Measurements from ENCODE around the gene TMEM100.
"Not testable (repeated sequence)": the region's sequence is repeated elsewhere in the genome, so short reads cannot be mapped to it uniquely, and the experiment has no call there.

TMEM100 gene

DNA sequence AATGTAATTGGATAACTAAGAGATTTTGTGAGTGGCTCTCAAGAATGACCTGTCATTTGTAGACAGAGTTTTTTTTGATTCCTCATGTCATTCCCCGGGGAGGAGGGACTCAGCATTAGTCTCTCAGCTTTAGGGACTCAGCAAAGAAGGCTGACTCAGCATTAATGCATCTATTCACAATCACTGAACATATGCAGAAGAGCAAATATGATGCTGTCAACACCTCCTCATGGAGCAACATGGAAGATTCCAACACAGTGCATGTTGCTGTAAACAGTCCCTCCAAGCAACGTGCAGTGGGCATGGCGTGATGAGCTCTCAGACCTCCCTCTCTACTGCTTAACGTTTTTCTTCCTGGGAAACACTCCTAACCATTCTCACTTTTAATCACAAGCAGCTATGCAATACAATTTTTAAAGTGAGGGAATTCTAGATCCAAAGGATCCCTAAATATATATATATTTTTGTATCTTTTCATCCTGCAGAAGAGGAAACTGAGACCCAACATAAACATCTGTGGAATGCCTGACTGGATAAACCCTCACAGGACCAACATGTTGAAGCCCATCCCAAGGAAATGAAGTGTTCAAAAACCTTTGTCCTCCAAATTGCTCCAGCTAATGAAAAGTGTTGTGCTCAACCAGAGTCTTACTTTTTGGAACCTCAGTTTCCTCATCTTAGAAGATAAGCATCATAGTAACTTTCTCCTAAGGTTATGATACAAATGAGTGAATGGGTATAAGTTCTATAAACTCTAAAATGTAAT, 38.9 kb downstream of the TMEM100 start:
- no peak for DNase-seq

DNA sequence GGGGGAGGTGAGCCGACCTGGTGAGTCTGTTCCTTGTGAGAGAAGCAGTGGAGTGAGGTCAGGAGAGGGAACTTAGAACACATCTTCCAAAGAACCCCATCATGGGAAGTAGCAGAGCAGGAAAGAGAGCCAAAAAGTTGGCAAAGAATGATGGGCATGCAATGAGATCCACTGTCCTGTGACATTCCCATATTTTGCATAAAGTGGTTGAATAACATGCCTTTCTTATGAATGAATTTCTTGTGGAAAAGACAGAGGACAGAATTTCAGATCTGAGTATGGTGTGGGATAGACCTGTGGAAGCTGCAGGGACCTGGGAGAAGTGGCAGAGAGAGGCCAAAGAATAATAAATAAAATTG, 41.3 kb downstream of the TMEM100 start:
- DNase-seq = no peak

DNA sequence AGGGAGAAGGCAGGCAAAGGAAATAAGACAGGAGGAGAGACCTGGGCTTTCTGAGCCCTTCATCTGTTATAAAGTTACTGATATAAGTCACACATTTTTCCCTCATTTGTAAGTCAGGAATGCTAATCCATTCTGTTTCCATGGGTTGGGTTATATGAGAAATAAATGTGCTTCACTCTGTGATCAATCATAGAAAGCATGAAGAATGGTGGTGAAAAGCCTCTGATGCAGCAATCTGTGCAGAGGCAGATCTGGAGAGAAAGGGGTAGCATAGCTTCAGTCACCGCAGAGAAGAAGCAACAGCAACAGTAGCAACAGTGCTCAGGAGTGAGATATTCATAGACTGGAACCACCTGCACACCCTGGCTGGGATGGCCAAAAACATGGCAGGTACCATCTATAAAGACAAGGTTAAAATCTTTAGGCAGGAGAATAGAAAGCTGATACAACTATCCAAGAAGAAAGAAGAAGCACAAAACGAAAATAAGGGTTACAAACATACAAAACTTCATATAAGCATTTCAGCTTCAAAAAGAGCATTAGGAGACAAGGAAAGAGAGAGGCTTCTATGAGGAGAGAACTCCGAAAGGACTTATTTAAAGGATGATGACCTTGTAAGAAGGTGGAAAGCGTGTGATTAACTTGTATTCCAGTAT, 41.9 kb downstream of the TMEM100 start:
- no peak for DNase-seq

DNA sequence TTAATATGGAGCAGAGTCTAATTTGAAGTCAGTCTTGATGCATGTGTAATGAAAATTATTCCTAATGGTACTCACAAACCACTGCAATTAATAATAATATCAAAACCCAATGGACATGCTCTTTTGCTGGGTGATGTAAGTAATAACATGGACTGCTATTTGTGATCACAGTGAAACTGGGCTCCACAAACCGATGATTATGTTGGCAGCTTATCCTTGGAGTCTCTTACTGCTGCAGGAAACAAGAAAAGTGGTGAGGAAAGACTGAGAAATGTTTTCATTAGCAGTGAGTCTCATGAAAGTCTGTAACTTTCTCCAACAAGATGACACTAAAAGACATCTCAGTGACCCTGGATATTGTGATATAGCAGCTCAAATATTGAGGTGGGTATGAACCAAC, 45.2 kb downstream of the TMEM100 start:
- no peak for DNase-seq

DNA sequence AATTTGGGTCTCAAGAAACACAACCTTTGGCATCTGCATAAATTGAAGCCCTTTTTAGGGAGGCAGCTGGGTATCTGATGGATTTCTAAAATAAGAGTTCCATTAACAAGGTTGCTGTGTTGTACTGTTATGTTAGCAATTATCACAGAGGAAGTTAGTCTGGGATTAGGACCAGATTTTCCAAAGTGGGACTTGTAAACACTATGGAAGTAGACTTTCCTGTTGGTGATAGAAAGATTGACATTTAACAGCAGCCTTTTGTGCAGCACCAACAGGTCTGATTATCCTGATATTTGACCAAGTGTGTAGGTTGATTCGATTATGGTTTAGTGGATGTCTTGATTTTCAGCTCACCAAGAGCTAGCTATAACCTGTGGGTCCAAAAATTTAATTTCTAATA, 46.4 kb downstream of the TMEM100 start:
- DNase-seq = no peak

DNA sequence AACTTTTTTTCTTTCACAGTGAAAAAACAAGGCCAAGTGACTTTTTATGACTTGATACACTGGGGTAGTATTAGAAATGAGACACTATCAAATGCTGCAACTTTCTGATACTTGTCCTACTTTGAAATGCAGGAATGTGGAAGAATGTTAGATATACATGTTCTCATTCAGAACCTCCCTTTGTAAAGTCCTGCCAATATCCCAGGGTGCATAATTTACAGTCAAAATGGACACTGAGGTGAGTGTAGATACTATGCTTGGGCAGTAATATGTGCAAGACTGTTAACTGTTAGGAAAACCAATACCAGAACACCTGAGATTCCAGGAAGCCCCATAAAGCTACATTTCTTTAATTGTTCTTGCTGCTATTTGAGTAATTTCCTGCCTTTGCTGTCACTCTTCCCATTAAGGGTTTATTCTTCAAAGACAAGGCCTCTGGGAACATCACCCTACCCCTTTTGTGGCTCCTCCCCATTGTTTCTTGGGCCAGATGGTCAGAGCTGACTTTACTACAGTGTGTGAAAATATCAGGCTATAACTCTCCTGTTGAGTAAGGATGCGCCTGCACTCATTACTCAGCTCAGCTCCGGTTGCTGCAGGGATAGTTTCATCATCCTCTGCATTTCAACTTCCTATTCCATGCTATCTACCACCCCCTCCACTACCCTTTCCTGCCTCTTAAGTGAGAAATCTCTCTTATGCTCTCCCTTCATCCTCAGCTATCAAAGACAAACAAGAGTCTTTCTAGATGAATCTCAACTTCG, 48.7 kb downstream of the TMEM100 start:
- DNase-seq = no peak

DNA sequence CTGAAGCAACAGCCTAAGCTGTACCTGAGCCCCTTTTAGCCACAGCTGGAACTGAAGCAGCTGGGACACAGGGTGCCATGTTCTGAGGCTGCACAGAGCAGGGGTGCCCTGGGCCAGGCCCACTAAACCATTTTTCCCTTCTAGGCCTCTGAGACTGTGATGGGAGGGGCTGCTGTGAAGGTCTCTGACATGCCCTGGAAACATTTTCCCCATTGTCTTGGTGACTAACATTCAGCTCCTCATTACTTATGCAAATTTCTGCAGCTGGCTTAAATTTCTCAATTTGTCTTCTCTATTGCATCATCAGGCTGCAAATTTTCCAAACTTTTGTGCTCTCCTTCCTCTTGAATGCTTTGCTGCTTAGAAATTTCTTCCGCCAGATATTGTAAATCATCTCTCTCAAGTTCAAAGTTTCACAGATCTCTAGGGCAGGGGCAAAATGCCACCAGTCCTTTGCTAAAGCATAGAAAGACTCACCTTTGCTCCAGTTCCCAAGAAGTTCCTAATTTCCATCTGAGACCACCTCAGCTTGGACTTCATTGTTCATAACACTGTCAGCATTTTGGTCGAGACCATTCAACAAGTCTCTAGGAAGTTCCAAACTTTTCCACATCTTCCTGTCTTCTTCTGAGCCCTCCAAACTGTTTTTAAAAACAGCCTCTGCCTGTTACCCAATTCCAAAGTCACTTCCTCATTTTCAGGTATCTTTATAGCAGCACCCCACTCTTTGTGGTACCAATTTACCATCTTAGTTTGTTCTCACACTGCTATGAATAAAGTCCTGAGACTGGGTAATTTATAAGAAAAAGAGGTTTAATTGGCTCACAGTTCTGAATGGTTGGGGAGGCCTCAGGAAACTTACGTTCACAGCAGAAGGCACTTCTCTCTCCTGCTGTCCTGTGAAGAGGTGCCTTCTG, 49.8 kb downstream of the TMEM100 start:
- DNase-seq = no peak

DNA sequence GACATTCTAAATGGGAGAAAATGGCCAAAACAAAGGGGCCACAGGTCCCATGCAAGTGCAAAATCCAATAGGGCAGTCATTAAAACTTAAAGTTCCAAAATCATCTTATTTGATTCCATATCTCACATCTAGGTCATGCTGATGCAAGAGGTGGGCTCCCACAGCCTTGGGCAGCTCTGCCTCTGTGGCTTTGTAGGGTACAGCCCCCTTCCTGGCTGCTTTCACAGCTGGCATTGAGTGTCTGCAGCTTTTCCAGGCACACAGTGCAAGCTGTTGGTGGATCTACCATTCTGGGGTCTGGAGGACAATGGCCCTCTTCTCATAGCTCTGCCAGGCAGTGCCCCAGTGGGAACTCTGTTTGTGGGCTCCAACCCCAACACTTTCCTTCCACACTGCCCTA, 50.7 kb downstream of the TMEM100 start:
- DNase-seq = not testable (repeated sequence)
